Epithelial cell of esophagus (primary cell): ENCODE results near the gene SCUBE1.
A peak's percentile ranks its signal among the peaks of the same experiment; 100 is the strongest.

Experiments
- DNase-seq: peaks from one replicate; pipeline ENCODE4 v3.0.0; 2010; ENCODE audit warnings: low read depth
- H3K4me3 ChIP-seq: 2 replicates; pipeline ENCODE4 v1.5.1; 2011; ENCODE audit warnings: mild to moderate bottlenecking, low read length, control low read depth
- TF ChIP-seq, protein P1 (sequence below): IDR thresholded peaks from 2 replicates; pipeline ENCODE4 v1.5.1; 2011; ENCODE audit warnings: low read depth, mild to moderate bottlenecking, low read length, control low read depth, inconsistent platforms; ENCODE audit not compliant: insufficient read depth; ENCODE audit errors: missing control alignments

SCUBE1 gene

DNA sequence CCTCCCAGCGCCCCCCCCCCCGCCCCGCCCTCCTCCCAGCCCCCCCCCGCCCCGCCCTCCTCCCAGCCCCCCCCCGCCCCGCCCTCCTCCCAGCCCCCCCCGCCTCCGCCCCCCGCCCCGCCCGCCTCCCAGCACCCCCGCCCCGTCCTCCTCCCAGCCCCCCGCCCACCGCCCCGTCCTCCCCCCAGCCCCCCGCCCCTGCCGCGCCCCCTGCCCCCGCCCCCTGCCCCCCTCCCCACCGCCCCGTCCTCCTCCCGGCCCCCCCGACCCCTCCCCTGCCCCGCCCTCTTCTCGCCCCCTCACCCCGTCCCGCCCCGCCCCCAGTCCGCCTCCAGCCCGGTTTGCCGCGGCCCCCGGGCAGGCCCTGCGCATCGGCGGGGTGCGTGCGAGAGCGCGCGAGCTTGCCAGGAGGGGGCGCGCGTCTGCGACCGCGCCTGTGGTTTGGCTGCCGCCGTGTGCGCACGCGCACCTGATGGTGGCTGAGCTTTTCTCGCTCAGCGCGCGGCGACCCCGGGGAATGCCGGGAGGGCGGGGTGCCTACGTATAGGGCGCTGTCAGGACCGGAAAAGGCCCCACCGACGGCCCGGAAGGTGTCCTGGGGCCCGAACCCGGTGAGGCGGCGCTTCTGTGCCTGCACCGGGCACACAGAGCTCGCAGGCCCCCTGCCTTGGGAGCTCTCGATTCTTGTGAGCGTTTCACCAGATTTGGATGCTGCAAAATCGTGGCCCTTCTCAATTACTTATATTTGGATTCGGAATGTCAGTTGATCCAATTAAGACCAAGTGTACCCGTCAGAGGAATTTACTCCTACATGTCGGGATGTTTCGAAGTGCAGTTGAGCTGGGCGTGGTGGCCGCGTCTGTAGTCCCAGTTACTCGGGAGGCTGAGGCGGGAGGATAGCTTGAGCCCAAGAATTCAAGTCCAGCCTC, 155.7 kb downstream of the SCUBE1 start:
- TF ChIP-seq, protein P1, sequence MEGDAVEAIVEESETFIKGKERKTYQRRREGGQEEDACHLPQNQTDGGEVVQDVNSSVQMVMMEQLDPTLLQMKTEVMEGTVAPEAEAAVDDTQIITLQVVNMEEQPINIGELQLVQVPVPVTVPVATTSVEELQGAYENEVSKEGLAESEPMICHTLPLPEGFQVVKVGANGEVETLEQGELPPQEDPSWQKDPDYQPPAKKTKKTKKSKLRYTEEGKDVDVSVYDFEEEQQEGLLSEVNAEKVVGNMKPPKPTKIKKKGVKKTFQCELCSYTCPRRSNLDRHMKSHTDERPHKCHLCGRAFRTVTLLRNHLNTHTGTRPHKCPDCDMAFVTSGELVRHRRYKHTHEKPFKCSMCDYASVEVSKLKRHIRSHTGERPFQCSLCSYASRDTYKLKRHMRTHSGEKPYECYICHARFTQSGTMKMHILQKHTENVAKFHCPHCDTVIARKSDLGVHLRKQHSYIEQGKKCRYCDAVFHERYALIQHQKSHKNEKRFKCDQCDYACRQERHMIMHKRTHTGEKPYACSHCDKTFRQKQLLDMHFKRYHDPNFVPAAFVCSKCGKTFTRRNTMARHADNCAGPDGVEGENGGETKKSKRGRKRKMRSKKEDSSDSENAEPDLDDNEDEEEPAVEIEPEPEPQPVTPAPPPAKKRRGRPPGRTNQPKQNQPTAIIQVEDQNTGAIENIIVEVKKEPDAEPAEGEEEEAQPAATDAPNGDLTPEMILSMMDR, result peak; percentile 34
- peak overlapping the region; percentile 55 for H3K4me3 ChIP-seq
- peak; percentile 92 for DNase-seq

DNA sequence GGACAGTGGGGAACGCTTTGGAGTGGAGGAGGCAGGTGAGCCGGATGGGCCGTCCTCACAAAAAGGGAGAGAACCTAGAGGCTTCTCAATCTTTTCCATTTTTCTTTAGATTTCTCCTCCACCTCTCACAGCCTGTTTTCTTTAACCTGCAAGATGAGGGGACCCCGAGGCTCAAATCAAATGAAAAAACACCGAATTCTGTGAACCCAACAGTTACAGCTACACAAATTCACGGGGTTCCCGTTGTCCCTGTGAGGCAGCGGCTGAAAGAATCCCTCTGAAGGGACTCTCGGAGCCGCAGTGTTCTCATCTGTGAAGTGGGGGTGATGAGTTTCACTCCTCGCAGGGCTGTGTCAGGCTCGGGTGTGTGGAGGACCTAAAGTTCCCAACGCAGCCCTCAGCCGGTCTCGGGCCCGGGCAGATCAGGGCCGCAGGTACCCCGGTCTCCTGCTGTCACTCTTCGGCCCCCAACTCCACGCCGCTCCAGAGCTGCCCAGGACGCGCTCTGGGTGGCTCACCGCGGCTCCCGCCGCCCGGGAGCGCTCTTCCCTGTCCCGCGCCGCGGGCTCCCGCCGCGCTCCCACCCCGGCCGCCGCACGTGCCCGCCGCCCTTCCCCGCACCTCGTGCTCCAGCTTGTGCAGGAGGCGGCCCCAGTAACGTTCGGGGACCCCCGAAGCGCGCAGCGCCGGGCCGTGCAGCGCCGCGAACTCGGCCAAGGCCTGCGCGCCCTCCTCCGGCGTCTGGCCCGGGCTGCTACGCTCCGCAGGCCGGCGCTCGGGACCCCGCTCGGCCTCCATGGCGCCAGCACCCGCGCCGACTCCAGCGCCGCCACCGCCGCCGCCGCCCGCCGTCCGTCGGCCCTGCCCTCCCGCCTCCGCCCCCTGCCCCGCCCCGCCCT, 156.7 kb downstream of the SCUBE1 start, which contains the start of gene TTLL12:
TTLL12 (minus strand) TSS at position 863 of the 899 bp plus-strand sequence; CDS start at position 798, 65 bp downstream.
- TF ChIP-seq, protein P1, result no peak
- peak; percentile 60 for DNase-seq
- H3K4me3 ChIP-seq, result peak within 1 kb of the TSS; percentile 79

DNA sequence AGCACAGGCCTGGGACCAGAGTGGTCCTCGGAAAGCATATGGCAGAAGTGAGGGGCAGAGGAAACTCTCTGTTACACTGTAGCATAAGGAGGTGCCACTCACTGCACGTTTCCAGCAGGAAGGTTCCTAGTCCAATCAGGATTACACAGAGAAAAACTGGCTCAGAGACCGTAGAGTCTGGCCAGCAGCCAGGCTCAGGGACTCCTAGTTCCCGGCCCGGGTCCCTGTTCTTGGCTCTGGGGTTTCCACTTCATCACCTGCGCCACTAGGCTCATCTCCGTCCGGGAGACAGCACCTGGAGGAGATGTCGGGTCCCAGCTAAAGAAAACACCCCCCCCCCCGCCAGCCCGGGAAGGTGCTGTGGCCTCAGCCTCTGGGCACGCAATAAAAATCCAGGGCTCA, 157.3 kb downstream of the SCUBE1 start:
- peak; percentile 42 for DNase-seq
- peak overlapping the region; percentile 79 for H3K4me3 ChIP-seq
- TF ChIP-seq, protein P1, result no peak

DNA sequence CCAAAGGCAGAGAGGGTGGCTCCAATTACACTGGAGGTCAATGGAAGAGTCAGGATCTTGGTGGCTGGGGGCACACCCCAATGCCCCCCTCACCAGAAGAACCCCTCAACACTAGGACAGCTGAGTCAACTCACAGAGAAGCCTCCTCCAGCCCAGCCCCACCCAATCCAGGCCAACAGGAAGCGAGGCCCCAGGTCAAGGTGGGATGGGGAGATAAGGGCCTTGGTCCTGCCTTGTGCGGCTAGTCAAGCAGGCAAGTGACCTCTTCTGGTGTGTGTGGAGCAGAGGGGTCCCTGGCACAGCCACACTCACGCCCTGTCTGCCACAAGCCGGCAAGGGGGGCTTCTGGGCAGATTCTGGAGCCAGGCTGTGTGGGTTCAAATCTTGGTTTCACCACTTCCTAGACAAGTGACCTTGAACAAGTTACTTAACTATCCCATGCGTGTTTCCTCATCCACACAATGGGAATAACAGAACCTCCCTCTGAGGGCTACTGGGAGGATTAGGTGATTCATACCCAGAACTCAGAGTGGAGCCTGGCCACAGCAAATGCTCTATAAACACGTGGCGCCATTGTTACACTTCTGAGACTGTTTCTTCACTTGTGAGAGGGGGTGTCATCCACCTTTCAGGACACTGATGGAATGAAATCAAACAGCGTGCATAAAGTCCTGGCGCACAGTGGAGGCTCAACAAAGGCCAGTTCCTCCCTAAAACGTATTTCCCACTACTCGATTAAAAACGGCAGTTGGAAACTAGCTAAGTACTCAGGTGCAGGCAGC, 159.5 kb downstream of the SCUBE1 start:
- TF ChIP-seq, protein P1, result no peak
- H3K4me3 ChIP-seq, result no peak overlapping the region
- peak; percentile 81 for DNase-seq

GRCh38 chr22:43182726-43183125, 160.4 kb downstream of the SCUBE1 start:
- DNase-seq, result no peak
- H3K4me3 ChIP-seq, result no peak overlapping the region
- TF ChIP-seq, protein P1, result no peak

GRCh38 chr22:43182118-43182517, 161.1 kb downstream of the SCUBE1 start:
- DNase-seq, result no peak
- H3K4me3 ChIP-seq, result no peak overlapping the region
- TF ChIP-seq, protein P1, result no peak
